PC-3 (cell line): ENCODE measurements around the gene ZMYM2. TPM values are rescaled to one million over a fixed set of nuclear protein-coding genes. Genes with fewer than 3 reads are reported as not detected.

Experiments
- ATAC-seq: fragments of 200-7000 bp; cut with Tn5 transposase; 2 replicates; pipeline ENCODE4 v1.9.1; 2020; ENCODE audit warnings: mild to moderate bottlenecking, moderate library complexity
- BruUV-seq: library from RNA; stranded (reverse); fragments of 400-500 nt; replicated peaks from 2 replicates; lab custom pipeline; 2021; lab: Mats Ljungman, UMichigan
- CTCF ChIA-PET: fragments of 300-600 bp; sonication (Branson Sonifier 250); formaldehyde crosslinking; loops from one replicate; lab custom pipeline; 2022; ENCODE audit warnings: antibody characterized with exemption; lab: Charles Lee
- POLR2A ChIA-PET: fragments of 300-600 bp; sonication (Branson Sonifier 250); formaldehyde crosslinking; loops from one replicate; lab custom pipeline; 2022; ENCODE audit warnings: antibody characterized with exemption; ENCODE audit not compliant: unreplicated experiment; lab: Charles Lee
- DNase-seq: peaks from one replicate; pipeline ENCODE4 v3.0.0-alpha.2; 2015
- H2AFZ ChIP-seq: fragments of 300-600 bp; sonication (generic); 2 replicates; pipeline ENCODE4 v1.6.0; 2016; ENCODE audit warnings: antibody characterized with exemption, low read length
- H3F3A ChIP-seq: fragments of 300-600 bp; sonication (generic); one replicate; pipeline ENCODE4 v1.6.0; 2017; ENCODE audit warnings: antibody characterized with exemption, low read length, control low read depth, mild to moderate bottlenecking; ENCODE audit not compliant: unreplicated experiment
- H3K27ac ChIP-seq: fragments of 300-600 bp; sonication (generic); 2 replicates; pipeline ENCODE4 v1.5.1; 2016; ENCODE audit warnings: mild to moderate bottlenecking, low read length
- H3K27me3 ChIP-seq: fragments of 300-600 bp; sonication (generic); 2 replicates; pipeline ENCODE4 v1.6.1; 2016; ENCODE audit warnings: low read length, mixed read lengths
- H3K36me3 ChIP-seq: fragments of 300-600 bp; sonication (generic); 2 replicates; pipeline ENCODE4 v1.6.1; 2016; ENCODE audit warnings: low read depth, mixed run types, low read length, mixed read lengths
- H3K4me1 ChIP-seq: fragments of 300-600 bp; sonication (generic); 2 replicates; pipeline ENCODE4 v1.5.1; 2016; ENCODE audit warnings: low read length; ENCODE audit not compliant: insufficient read depth
- H3K4me2 ChIP-seq: fragments of 300-600 bp; sonication (generic); 2 replicates; pipeline ENCODE4 v1.6.0; 2016; ENCODE audit warnings: low read length
- H3K4me3 ChIP-seq: fragments of 300-600 bp; sonication (generic); 2 replicates; pipeline ENCODE4 v1.5.1; 2016; ENCODE audit warnings: mild to moderate bottlenecking, low read length, mixed read lengths
- H3K79me2 ChIP-seq: fragments of 300-600 bp; sonication (generic); 2 replicates; pipeline ENCODE4 v1.6.1; 2017; ENCODE audit warnings: low read length, mixed read lengths
- H3K9ac ChIP-seq: fragments of 300-600 bp; sonication (generic); 2 replicates; pipeline ENCODE4 v1.6.0; 2016; ENCODE audit warnings: mild to moderate bottlenecking, low read length
- H3K9me2 ChIP-seq: fragments of 300-600 bp; sonication (generic); replicated peaks from 2 replicates; pipeline ENCODE4 v1.6.1; 2016; ENCODE audit warnings: mixed run types, low read length, mixed read lengths
- H3K9me3 ChIP-seq: fragments of 300-600 bp; sonication (generic); 2 replicates; pipeline ENCODE4 v1.6.1; 2016; ENCODE audit warnings: low read length, mixed read lengths
- H4K20me1 ChIP-seq: fragments of 300-600 bp; sonication (generic); 2 replicates; pipeline ENCODE4 v1.6.1; 2016; ENCODE audit warnings: low read length, mixed read lengths
- EZH2 ChIP-seq: fragments of 300-600 bp; sonication (generic); IDR thresholded peaks from one replicate; pipeline ENCODE4 v1.6.1; 2017; ENCODE audit warnings: antibody characterized with exemption, mild to moderate bottlenecking, low read length; ENCODE audit not compliant: unreplicated experiment
- EZH2phosphoT487 ChIP-seq: fragments of 300-600 bp; sonication (generic); IDR thresholded peaks from 2 replicates; pipeline ENCODE4 v1.6.1; 2018; ENCODE audit warnings: mild to moderate bottlenecking, antibody characterized with exemption, low read length, borderline replicate concordance
- intact Hi-C: fragments of 100-400 bp; cut with micrococcal nuclease; formaldehyde crosslinking; loops from 2 replicates; pipeline ENCODE4 v1.9.0; 2023
- total RNA-seq: library from RNA; depleted of rRNA; stranded (reverse); fragments of >200 nt; gene quantifications from 2 replicates; pipeline ENCODE4 v1.2.3, GENCODE V29; 2014
- TF ChIP-seq, protein P1 (sequence below): fragments of 300-600 bp; sonication (generic); conservative IDR thresholded peaks from 2 replicates; pipeline ENCODE4 v1.5.1; 2017; ENCODE audit warnings: antibody characterized with exemption, low read depth, mild to moderate bottlenecking, low read length

ZMYM2 gene
- total RNA-seq, 1 experiment from 2014 or later, result 34.7 TPM

DNA sequence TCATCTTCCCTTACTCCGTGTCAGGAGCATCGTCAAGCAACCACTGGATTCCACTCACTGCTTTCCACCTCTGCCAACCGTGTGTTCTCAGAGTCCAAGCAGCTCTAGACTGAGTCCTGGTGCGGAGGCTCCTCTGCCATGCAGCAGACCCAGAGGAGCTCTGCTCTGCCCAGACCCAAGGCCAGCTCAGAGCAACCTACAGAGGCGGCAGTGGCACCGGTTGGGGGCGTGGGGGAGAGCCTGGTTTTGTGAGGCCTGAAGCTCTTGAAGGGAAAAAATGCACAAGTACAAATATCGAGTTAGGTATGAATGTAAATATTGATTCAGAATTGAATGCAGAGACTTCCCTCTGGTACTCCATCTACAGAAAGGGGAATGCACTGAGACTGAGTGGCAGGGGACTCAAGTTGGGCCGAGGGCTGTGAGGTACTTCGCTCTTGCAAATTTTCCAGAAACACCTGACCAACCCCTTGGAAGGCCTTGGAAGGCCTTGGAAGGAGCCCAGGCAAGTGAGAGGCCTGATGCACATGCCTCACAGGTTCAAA lies 155.6 kb downstream of the ZMYM2 start:
- H3K79me2 ChIP-seq, result no peaks in the 10 kb centered on the region
- ATAC-seq (no peak), DNase-seq (no peak)
- H3K9me3 ChIP-seq, result no peaks in the 10 kb centered on the region
- no peaks in the 10 kb centered on the region for H3K27me3 ChIP-seq
- no peaks in the 10 kb centered on the region for H3K36me3 ChIP-seq
- intact Hi-C loops, result no loop called here
- TF ChIP-seq, protein P1, sequence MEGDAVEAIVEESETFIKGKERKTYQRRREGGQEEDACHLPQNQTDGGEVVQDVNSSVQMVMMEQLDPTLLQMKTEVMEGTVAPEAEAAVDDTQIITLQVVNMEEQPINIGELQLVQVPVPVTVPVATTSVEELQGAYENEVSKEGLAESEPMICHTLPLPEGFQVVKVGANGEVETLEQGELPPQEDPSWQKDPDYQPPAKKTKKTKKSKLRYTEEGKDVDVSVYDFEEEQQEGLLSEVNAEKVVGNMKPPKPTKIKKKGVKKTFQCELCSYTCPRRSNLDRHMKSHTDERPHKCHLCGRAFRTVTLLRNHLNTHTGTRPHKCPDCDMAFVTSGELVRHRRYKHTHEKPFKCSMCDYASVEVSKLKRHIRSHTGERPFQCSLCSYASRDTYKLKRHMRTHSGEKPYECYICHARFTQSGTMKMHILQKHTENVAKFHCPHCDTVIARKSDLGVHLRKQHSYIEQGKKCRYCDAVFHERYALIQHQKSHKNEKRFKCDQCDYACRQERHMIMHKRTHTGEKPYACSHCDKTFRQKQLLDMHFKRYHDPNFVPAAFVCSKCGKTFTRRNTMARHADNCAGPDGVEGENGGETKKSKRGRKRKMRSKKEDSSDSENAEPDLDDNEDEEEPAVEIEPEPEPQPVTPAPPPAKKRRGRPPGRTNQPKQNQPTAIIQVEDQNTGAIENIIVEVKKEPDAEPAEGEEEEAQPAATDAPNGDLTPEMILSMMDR, result no peak
- no peak for TF ChIP-seq EZH2phosphoT487
- TF ChIP-seq EZH2, result no peak
- no peak overlapping the region for H3K4me2 ChIP-seq
- no TSS peak for BruUV-seq
- ChIA-PET CTCF (no interaction called here), POLR2A (interaction anchor here (0.7 kb wide), 1 partner anchor 14 kb away, joined by 5 read pairs; no protein-coding TSS in a partner anchor)
- no peaks in the 10 kb centered on the region for H3F3A ChIP-seq
- no peak overlapping the region for H2AFZ ChIP-seq
- no peaks in the 10 kb centered on the region for H3K9me2 ChIP-seq
- no peak overlapping the region for H3K4me3 ChIP-seq
- H3K27ac ChIP-seq, result no peak overlapping the region
- peaks cover 3% of the 10 kb centered on the region; the same call in 1 of the 2 replicates for H3K4me1 ChIP-seq
- no peaks in the 10 kb centered on the region for H4K20me1 ChIP-seq
- no peak overlapping the region for H3K9ac ChIP-seq

DNA sequence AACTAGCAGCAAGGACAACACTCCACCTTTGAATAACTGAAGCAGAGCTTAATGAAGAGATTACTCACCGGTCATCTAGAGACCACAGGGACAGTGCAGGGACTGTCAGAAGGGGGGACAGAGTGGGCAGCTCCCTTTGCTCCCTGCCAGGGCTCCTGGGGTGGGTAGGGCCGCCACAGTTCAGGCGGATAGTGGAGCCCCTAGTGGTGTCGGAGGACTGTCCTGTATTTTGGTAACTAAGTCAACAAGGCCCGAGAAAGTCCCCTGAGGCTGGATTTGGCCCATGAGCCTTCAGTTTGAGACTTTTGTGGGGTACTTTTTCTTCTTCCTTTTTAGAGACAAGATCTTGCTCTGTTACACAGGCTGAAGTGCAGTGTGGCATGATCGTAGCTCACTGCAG lies 157.7 kb downstream of the ZMYM2 start:
- intact Hi-C loops, result no loop called here
- Histone ChIP-seq H3K36me3 (no peaks in the 10 kb centered on the region), H3K4me2 (no peak overlapping the region), H2AFZ (no peak overlapping the region), H3F3A (no peaks in the 10 kb centered on the region), H3K79me2 (no peaks in the 10 kb centered on the region), H3K9ac (no peak overlapping the region), H3K4me1 (peaks cover 13% of the 10 kb centered on the region), H4K20me1 (no peaks in the 10 kb centered on the region), H3K4me3 (no peak overlapping the region), H3K9me2 (no peaks in the 10 kb centered on the region), H3K27me3 (no peaks in the 10 kb centered on the region), H3K9me3 (no peaks in the 10 kb centered on the region), H3K27ac (no peak overlapping the region)
- DNase-seq, result no peak
- no TSS peak for BruUV-seq
- TF ChIP-seq, protein P1, result no peak; the same call in 1 of the 2 replicates
- TF ChIP-seq EZH2phosphoT487 (no peak), EZH2 (no peak)
- ATAC-seq, result no peak
- ChIA-PET POLR2A (interaction anchor here (0.6 kb wide), 1 partner anchor 17 kb away, joined by 4 read pairs; no protein-coding TSS in a partner anchor), CTCF (no interaction called here)
